GM21737 (cell line): ENCODE data around the gene OR2A14.
"Not testable (repeated sequence)": the region's sequence is repeated elsewhere in the genome, so short reads cannot be mapped to it uniquely, and the experiment has no call there.

Experiments
- ATAC-seq: cut with Tn5 transposase; IDR thresholded peaks from one replicate; pipeline ENCODE4 v1.9.1; 2021; ENCODE audit warnings: mild to moderate bottlenecking, moderate library complexity; ENCODE audit not compliant: unreplicated experiment

OR2A14 gene

DNA sequence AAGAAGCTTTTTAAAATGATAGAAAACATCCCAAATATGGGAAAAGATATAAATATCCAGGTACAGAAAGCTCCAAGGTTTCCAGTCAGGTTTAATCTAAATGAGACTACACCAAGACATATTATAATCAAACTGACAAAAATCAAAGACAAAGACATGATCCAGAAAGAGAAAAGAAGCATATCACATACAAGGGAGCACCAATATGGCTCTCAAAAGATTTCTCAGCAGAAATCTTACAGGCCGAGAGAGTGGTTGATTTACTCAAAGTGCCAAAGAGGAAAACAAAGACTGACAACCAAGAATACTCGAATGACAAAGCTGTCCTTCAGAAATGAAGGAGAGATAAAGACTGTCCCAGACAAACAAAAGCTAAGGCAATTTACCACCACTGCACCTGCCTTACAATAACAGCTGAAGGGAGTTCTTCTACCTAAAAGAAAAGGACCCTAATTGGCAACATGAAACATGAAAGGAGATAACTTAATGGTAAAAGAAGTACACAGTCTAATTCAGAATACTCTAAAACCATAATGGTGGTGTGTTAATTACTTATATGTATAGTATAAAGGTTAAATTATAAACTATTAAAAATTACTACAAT is 25.4 kb downstream of the OR2A14 start:
- no peak for ATAC-seq

DNA sequence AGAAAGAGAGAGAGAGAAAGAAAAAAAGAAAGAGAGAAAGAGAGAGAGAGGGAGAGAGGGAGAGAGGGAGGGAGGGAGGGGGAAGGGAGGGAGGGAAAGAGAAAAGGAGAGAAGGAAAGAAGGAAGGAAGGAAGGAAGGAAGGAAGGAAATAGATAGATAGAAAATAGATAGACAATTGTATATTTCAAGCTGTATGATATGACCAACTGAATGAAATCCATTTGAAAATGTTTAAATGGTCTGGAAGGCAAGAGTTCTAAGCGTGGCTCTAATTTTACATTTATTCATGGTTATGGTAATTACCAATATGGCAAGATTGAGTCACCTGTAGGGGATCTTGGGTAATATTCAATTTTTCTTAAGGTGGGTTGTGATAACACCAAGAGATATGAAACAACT is 35.9 kb downstream of the OR2A14 start:
- ATAC-seq = no peak

DNA sequence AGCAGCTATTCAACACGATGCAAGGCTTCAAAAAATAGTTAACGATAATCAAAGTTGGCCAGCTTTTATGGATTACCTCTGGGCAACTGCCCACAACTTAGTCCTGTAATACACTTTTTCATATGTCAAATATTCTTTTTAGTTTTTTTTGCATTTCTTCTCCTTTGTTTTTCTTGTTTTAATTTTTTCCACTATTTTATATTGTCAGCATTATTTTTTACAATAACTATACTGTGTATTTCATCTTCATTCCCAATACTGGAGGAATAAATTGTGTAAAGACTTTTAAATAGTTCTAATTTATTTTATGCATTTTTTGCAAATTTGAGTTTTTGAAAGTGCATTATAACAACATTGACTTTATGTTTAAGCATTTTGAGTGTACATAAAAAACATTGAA is 41.8 kb downstream of the OR2A14 start:
- no peak for ATAC-seq

DNA sequence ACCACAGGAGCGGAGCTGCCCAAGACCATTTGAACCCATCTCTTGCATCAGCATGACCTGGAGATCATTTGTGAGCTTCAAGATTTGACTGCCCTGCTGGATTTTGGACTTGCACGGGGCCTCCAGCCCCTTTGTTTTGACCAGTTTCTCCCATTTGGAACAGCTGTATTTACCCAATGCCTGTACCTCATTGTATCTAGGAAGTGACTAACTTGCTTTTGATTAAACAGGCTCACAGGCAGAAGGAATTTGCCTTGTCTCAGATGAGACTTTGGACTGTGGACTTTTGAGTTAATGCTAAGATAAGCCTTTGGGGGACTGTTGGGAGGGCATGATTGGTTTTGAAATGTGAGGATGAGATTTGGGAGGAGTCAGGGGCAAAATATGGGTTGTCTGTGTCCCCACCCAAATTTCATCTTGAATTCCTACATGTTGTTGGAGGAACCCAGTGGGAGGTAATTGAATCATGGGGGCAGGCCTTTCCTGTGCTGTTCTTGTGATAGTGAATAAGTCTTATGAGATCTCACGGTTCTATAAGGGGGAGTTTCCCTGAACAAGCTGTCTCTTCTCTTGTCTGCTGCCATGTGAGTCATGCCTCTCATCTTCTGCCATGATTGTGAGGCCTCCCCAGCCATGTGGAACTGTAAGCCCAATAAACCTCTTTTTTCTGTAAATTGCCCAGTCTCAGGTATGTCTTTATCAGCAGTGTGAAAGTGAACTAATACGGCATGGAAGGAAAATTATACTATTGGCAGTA is 48.8 kb downstream of the OR2A14 start:
- not testable (repeated sequence) for ATAC-seq

DNA sequence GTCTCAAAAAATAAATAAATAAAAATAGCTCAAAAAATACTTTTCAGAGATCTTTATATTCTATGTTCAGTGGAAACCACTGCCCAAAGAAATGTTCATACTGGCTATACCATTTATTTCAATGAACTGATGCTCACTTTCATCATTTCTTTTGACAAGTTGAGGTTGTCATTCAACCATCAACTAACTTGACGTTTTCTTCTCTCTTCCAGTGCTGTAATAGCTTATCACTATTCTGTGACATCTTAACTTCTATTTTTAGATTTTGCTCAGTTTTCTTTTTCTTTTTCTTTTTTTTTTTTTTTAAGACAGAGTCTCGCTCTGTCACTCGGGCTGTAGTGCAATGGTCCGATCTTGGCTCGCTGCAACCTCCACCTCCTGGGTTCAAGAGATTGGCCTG is 51.6 kb downstream of the OR2A14 start:
- ATAC-seq = no peak

- ATAC-seq = peak; percentile 92
Observed at GRCh38 chr7:144178380-144179164, 55.6 kb downstream of the OR2A14 start.

- ATAC-seq = peak; percentile 28
Observed at GRCh38 chr7:144179165-144179479, 56.1 kb downstream of the OR2A14 start.
